Measurements from ENCODE around the gene PCDHA2.
"Not testable (repeated sequence)": the region's sequence is repeated elsewhere in the genome, so short reads cannot be mapped to it uniquely, and the experiment has no call there.

DNA sequence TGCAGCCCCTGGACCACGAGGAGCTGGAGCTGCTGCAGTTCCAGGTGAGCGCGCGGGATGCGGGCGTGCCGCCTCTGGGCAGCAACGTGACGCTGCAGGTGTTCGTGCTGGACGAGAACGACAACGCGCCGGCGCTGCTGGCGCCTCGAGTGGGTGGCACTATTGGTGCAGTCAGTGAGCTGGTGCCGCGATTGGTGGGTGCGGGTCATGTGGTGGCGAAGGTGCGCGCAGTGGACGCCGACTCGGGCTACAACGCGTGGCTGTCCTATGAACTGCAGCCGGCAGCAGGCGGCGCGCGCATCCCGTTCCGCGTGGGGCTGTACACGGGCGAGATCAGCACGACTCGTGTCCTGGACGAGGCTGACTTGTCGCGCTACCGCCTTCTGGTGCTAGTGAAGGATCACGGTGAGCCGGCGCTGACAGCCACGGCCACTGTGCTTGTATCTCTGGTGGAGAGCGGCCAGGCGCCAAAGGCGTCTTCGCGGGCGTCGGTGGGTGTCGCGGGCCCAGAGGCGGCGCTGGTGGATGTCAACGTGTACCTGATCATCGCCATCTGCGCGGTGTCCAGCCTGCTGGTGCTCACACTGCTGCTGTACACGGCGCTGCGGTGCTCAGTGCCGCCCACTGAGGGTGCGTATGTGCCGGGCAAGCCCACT, 6.7 kb upstream of the PCDHA2 start:
- TF ChIP-seq, protein P1, sequence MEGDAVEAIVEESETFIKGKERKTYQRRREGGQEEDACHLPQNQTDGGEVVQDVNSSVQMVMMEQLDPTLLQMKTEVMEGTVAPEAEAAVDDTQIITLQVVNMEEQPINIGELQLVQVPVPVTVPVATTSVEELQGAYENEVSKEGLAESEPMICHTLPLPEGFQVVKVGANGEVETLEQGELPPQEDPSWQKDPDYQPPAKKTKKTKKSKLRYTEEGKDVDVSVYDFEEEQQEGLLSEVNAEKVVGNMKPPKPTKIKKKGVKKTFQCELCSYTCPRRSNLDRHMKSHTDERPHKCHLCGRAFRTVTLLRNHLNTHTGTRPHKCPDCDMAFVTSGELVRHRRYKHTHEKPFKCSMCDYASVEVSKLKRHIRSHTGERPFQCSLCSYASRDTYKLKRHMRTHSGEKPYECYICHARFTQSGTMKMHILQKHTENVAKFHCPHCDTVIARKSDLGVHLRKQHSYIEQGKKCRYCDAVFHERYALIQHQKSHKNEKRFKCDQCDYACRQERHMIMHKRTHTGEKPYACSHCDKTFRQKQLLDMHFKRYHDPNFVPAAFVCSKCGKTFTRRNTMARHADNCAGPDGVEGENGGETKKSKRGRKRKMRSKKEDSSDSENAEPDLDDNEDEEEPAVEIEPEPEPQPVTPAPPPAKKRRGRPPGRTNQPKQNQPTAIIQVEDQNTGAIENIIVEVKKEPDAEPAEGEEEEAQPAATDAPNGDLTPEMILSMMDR (IDR thresholded peaks at IDR 0.05; ENCODE audit: insufficient read depth, low read length), result not testable (repeated sequence)
- not testable (repeated sequence) for TF ChIP-seq POLR2AphosphoS5 (IDR thresholded peaks at IDR 0.05; ENCODE audit: low read depth); GABPA (IDR thresholded peaks at IDR 0.05; ENCODE audit: low read depth); SPI1 (IDR thresholded peaks at IDR 0.05; ENCODE audit: borderline replicate concordance, low read depth)
- TF ChIP-seq, protein P2, sequence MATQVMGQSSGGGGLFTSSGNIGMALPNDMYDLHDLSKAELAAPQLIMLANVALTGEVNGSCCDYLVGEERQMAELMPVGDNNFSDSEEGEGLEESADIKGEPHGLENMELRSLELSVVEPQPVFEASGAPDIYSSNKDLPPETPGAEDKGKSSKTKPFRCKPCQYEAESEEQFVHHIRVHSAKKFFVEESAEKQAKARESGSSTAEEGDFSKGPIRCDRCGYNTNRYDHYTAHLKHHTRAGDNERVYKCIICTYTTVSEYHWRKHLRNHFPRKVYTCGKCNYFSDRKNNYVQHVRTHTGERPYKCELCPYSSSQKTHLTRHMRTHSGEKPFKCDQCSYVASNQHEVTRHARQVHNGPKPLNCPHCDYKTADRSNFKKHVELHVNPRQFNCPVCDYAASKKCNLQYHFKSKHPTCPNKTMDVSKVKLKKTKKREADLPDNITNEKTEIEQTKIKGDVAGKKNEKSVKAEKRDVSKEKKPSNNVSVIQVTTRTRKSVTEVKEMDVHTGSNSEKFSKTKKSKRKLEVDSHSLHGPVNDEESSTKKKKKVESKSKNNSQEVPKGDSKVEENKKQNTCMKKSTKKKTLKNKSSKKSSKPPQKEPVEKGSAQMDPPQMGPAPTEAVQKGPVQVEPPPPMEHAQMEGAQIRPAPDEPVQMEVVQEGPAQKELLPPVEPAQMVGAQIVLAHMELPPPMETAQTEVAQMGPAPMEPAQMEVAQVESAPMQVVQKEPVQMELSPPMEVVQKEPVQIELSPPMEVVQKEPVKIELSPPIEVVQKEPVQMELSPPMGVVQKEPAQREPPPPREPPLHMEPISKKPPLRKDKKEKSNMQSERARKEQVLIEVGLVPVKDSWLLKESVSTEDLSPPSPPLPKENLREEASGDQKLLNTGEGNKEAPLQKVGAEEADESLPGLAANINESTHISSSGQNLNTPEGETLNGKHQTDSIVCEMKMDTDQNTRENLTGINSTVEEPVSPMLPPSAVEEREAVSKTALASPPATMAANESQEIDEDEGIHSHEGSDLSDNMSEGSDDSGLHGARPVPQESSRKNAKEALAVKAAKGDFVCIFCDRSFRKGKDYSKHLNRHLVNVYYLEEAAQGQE (IDR thresholded peaks at IDR 0.05; ENCODE audit: insufficient replicate concordance, low read depth), result not testable (repeated sequence)

All from HL-60 (cell line).